Psoas muscle (tissue), 8 donors: ENCODE data around the gene IFFO2. TPM values are rescaled to one million over a fixed set of nuclear protein-coding genes. Genes with fewer than 3 reads are reported as not detected.
A peak's percentile ranks its signal among the peaks of the same experiment; 100 is the strongest.

Source experiments
- ATAC-seq, 4 donors: fragments of 200-7000 bp; cut with Tn5 transposase; one replicate each; pipeline ENCODE4 v1.9.1; 2020; ENCODE audit warnings: moderate library complexity in 3 of 4, mild to moderate bottlenecking in 2 of 4
- DNase-seq, 2 donors: peaks; one replicate each; pipeline ENCODE4 v3.0.0-alpha.2; 2020
- H3K27ac ChIP-seq: fragments of 200-600 bp; one replicate; pipeline ENCODE4 v1.8.0; 2022
- H3K27me3 ChIP-seq, 3 donors: fragments of 200-600 bp in 1 of 3; one replicate each; pipeline versions ENCODE4 v1.6.1 to v1.8.0; 2013 to 2022; ENCODE audit warnings: low read length in 2 of 3, mild to moderate bottlenecking in 2 of 3, moderate library complexity in 1 of 3; ENCODE audit not compliant: insufficient read depth in 3 of 3
- H3K36me3 ChIP-seq, 2 donors: fragments of 200-600 bp in 1 of 2; one replicate each; pipeline versions ENCODE4 v1.6.1 to v1.8.0; 2013 to 2022; ENCODE audit warnings: low read depth in 1 of 2, mild to moderate bottlenecking in 1 of 2, moderate library complexity in 1 of 2; ENCODE audit not compliant: insufficient read depth in 1 of 2
- H3K4me1 ChIP-seq: fragments of 200-600 bp; one replicate; pipeline ENCODE4 v1.8.0; 2022
- H3K4me3 ChIP-seq: fragments of 200-600 bp; one replicate; pipeline ENCODE4 v1.8.0; 2022; ENCODE audit warnings: mild to moderate bottlenecking
- H3K9me3 ChIP-seq: fragments of 200-600 bp; one replicate; pipeline ENCODE4 v1.8.0; 2022
- CTCF ChIP-seq: fragments of 200-600 bp; IDR thresholded peaks from one replicate; pipeline ENCODE4 v1.8.0; 2022; ENCODE audit warnings: antibody characterized with exemption
- WGBS, 3 donors: extraction: QIAGEN DNeasy Blood & Tissue Kit; methylation state at CpG; one replicate each; pipeline versions ENCODE4 v1.1.6 to v1.1.7; 2013; 5-methylcytosine and 5-hydroxymethylcytosine counted together
- intact Hi-C, 2 donors: fragments of 100-400 bp; cut with DNase I; formaldehyde crosslinking; loops; one replicate each; pipeline versions ENCODE4 v1.11.0 to v1.14.2; 2022
- polyA plus RNA-seq, 3 donors: library from polyadenylated mRNA; stranded (reverse); fragments of 200-250 nt; gene quantifications; one replicate each; pipeline ENCODE4 v1.2.3, GENCODE V29; 2013
- total RNA-seq, 4 donors: library from RNA; stranded (reverse); fragmentation: NEBNext Ultra II Directional in 2 of 4; extraction: Animal tissue kit (Norgen Biotek cat#: 25700) in 2 of 4; gene quantifications; one replicate each; pipeline versions ENCODE4 v1.2.1 to v1.2.4, GENCODE V29; 2021 to 2023
- donor health status: healthy with polysubstance abuse.
- donor health status: DM: no; HTN: no; CAD: no; lungs with moderate emphysema.
- donor health status: Bipolar disorder and iron deficiency.
- donor health status: healthy.
- donor health status: DM: yes; HTN: yes; CAD: no.
- donor health status: DM: no; HTN: no; CAD: no.
- donor health status: DM: no; HTN: no; CAD: no.
- donor health status: DM: yes; HTN: yes; CAD: no.

Gene IFFO2
- total and polyA plus RNA-seq, 7 donors, result 0.94 to 14.0 (median 3.7) TPM

DNA sequence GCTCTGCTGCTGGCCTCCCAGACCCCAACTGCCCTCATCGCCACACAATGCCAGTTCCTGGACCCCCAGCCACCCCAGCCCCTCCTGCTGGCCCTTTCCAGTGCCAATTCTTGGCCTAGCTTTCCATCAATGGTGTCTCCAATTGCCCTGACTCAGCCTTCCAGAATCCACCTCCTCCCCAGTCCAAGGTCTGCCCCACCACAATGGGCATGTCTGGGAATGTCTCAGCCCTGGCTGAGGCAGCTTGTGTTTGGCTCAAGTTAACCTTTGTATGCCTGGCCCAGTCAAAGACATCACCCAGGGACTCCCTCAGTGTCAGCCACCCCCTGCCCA lies 70.5 kb downstream of the IFFO2 start:
- no peaks in the 10 kb centered on the region for H3K9me3 ChIP-seq
- no peaks in the 10 kb centered on the region for H3K27me3 ChIP-seq
- no peak overlapping the region for H3K4me3 ChIP-seq
- WGBS, 3 donors, result 50 to 73% (median 57%) methylated on average over 1 of the region's 1 CpG
- peak; percentile 16 to 76 (median 48) for ATAC-seq
- no peak for TF ChIP-seq CTCF
- peak overlapping the region; percentile 73 for H3K27ac ChIP-seq
- peaks cover 39% of the 10 kb centered on the region for H3K4me1 ChIP-seq
- DNase-seq, result no peak
- H3K36me3 ChIP-seq, result peaks cover 0 to 45% of the 10 kb centered on the region in 2 donors
- intact Hi-C loops, result no loop called here

- peak; percentile 38 to 70 (median 46) for ATAC-seq
- intact Hi-C loops, result no loop called here
- 57 to 79% (median 64%) methylated on average over 15 to 17 of the region's 17 CpGs for WGBS, 3 donors
- no peaks in the 10 kb centered on the region for H3K9me3 ChIP-seq
- H3K36me3 ChIP-seq, result peaks cover 0 to 48% of the 10 kb centered on the region in 2 donors
- H3K27ac ChIP-seq, result peak overlapping the region; percentile 73
- DNase-seq, result no peak
- H3K27me3 ChIP-seq, result no peaks in the 10 kb centered on the region
- peaks cover 34% of the 10 kb centered on the region for H3K4me1 ChIP-seq
- H3K4me3 ChIP-seq, result no peak overlapping the region
- TF ChIP-seq CTCF, result no peak
Observed at GRCh38 chr1:18885311-18886002, 71.0 kb downstream of the IFFO2 start.

GRCh38 chr1:18884727-18885126 lies 71.7 kb downstream of the IFFO2 start:
- H3K27me3 ChIP-seq, result no peaks in the 10 kb centered on the region
- no peak for DNase-seq
- no peak overlapping the region for H3K27ac ChIP-seq
- H3K4me1 ChIP-seq, result peaks cover 33% of the 10 kb centered on the region
- ATAC-seq, result no peak
- H3K4me3 ChIP-seq, result no peak overlapping the region
- 35 to 46% (median 42%) methylated on average over 6 of the region's 6 CpGs for WGBS, 3 donors
- intact Hi-C loops, result no loop called here
- no peaks in the 10 kb centered on the region for H3K9me3 ChIP-seq
- peaks cover 0 to 48% of the 10 kb centered on the region in 2 donors for H3K36me3 ChIP-seq
- TF ChIP-seq CTCF, result no peak

GRCh38 chr1:18884419-18884717 lies 72.1 kb downstream of the IFFO2 start:
- Histone ChIP-seq H3K4me3 (no peak overlapping the region), H3K4me1 (peaks cover 33% of the 10 kb centered on the region), H3K9me3 (no peaks in the 10 kb centered on the region), H3K27ac (no peak overlapping the region), H3K36me3 (peaks cover 0 to 45% of the 10 kb centered on the region in 2 donors), H3K27me3 (no peaks in the 10 kb centered on the region)
- no peak for DNase-seq
- intact Hi-C loops, result no loop called here
- ATAC-seq, result no peak
- no peak for TF ChIP-seq CTCF
- 40 to 54% (median 47%) methylated on average over 4 of the region's 4 CpGs for WGBS, 3 donors
